Fibroblast of skin of right quadriceps (primary cell): ENCODE results near the gene GMDS.

Experiments used
- DNase-seq: peaks from one replicate; pipeline ENCODE4 v3.0.0-alpha.2; 2013

The GMDS gene

GRCh38 chr6:2245103-2245876 lies at the start of gene GMDS:
TSS of gene GMDS (minus strand) at chr6:2245605.
- peak; percentile 88 for DNase-seq

GRCh38 chr6:2285510-2285909 lies 40.1 kb upstream of the GMDS start:
- DNase-seq, result no peak

GRCh38 chr6:2275892-2276242 lies 30.5 kb upstream of the GMDS start:
- no peak for DNase-seq

- DNase-seq, result peak; percentile 63
Measured at GRCh38 chr6:2274981-2275891, 29.8 kb upstream of the GMDS start.

- no peak for DNase-seq
Measured at GRCh38 chr6:2272696-2273095, 27.3 kb upstream of the GMDS start.

GRCh38 chr6:2270054-2270453 lies 24.6 kb upstream of the GMDS start:
- DNase-seq, result no peak

GRCh38 chr6:2266841-2267240 lies 21.4 kb upstream of the GMDS start:
- DNase-seq, result no peak

- DNase-seq, result peak; percentile 40
Measured at GRCh38 chr6:2266031-2266795, 20.8 kb upstream of the GMDS start.

- DNase-seq, result peak; percentile 17
Measured at GRCh38 chr6:2264932-2265331, 19.5 kb upstream of the GMDS start.

- no peak for DNase-seq
Measured at GRCh38 chr6:2263896-2264295, 18.5 kb upstream of the GMDS start.

GRCh38 chr6:2259574-2259973 lies 14.2 kb upstream of the GMDS start:
- DNase-seq, result no peak

- no peak for DNase-seq
Measured at GRCh38 chr6:2259002-2259494, 13.6 kb upstream of the GMDS start.

- no peak for DNase-seq
Measured at GRCh38 chr6:2258112-2258511, 12.7 kb upstream of the GMDS start.

GRCh38 chr6:2257363-2257762 lies 12.0 kb upstream of the GMDS start:
- DNase-seq, result no peak

- DNase-seq, result no peak
Measured at GRCh38 chr6:2254747-2255146, 9.3 kb upstream of the GMDS start.

GRCh38 chr6:2249126-2249525 lies 3.7 kb upstream of the GMDS start:
- no peak for DNase-seq

- DNase-seq, result no peak
Measured at GRCh38 chr6:2247664-2248063, 2.3 kb upstream of the GMDS start.

GRCh38 chr6:2245877-2246863 lies 765 bp upstream of the GMDS start:
- DNase-seq, result peak; percentile 42

GRCh38 chr6:2244261-2245102 lies 923 bp downstream of the GMDS start:
- DNase-seq, result no peak

GRCh38 chr6:2242311-2242710 lies 3.1 kb downstream of the GMDS start:
- DNase-seq, result no peak

GRCh38 chr6:2240961-2241360 lies 4.4 kb downstream of the GMDS start:
- no peak for DNase-seq
